ENCODE results near the gene BNC2. TPM values are rescaled to one million over a fixed set of nuclear protein-coding genes. Genes with fewer than 3 reads are reported as not detected.

Gene BNC2
- total RNA-seq, 1 experiment from 2014 or later = 0.20 TPM

DNA sequence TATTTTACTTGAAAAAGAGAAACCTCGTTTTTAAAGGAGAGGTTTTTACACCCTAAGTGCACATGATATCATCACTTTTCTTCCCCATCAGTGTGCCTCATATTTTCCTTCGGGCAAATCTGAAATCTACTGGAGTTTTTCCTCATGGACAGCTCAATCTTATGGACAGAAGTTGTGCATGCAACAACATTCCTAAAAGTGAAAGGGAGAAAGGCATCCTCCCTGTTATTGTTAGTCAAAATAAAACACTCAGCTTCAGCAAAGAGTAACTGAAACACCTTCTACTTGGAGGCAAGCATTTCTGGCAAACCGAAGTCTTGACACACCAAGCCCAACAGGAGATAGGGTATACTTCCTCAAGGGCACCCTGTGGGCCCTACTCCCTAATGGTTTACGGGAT lies 217.9 kb downstream of the BNC2 start:
- Mint-ChIP-seq H3K27ac (ENCODE audit: unreplicated experiment) (no peak overlapping the region), H3K27me3 (ENCODE audit: insufficient read depth, unreplicated experiment) (peaks cover 26% of the 10 kb centered on the region), H3K9me3 (ENCODE audit: unreplicated experiment) (no peaks in the 10 kb centered on the region), H3K4me1 (ENCODE audit: low read depth, unreplicated experiment) (no peaks in the 10 kb centered on the region), H3K36me3 (ENCODE audit: insufficient read depth, unreplicated experiment) (no peaks in the 10 kb centered on the region), H3K4me3 (ENCODE audit: unreplicated experiment) (no peak overlapping the region)
- no peak for DNase-seq
- POLR2A ChIA-PET = no interaction called here
- BruUV-seq (replicated peaks) = no TSS peak
- TF ChIP-seq, protein P1, sequence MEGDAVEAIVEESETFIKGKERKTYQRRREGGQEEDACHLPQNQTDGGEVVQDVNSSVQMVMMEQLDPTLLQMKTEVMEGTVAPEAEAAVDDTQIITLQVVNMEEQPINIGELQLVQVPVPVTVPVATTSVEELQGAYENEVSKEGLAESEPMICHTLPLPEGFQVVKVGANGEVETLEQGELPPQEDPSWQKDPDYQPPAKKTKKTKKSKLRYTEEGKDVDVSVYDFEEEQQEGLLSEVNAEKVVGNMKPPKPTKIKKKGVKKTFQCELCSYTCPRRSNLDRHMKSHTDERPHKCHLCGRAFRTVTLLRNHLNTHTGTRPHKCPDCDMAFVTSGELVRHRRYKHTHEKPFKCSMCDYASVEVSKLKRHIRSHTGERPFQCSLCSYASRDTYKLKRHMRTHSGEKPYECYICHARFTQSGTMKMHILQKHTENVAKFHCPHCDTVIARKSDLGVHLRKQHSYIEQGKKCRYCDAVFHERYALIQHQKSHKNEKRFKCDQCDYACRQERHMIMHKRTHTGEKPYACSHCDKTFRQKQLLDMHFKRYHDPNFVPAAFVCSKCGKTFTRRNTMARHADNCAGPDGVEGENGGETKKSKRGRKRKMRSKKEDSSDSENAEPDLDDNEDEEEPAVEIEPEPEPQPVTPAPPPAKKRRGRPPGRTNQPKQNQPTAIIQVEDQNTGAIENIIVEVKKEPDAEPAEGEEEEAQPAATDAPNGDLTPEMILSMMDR (IDR thresholded peaks at IDR 0.05; ENCODE audit: insufficient read depth in 1 of 2, low read depth in 1 of 2, low read length in 1 of 2, severe bottlenecking in 1 of 2, unreplicated experiment in 1 of 2) = no peak
- Histone ChIP-seq H3K4me3 (ENCODE audit: low read depth, low read length) (no peak overlapping the region), H3K9me3 (no peaks in the 10 kb centered on the region), H3K36me3 (ENCODE audit: control insufficient read depth, insufficient read depth, low read length) (no peaks in the 10 kb centered on the region), H3K4me1 (no peaks in the 10 kb centered on the region), H3K27me3 (replicated peaks; ENCODE audit: control insufficient read depth, insufficient read depth, low read length) (no peaks in the 10 kb centered on the region)
- CTCF ChIA-PET = no interaction called here
- intact Hi-C loops (cut with micrococcal nuclease; ENCODE audit: unreplicated experiment) = no loop called here

DNA sequence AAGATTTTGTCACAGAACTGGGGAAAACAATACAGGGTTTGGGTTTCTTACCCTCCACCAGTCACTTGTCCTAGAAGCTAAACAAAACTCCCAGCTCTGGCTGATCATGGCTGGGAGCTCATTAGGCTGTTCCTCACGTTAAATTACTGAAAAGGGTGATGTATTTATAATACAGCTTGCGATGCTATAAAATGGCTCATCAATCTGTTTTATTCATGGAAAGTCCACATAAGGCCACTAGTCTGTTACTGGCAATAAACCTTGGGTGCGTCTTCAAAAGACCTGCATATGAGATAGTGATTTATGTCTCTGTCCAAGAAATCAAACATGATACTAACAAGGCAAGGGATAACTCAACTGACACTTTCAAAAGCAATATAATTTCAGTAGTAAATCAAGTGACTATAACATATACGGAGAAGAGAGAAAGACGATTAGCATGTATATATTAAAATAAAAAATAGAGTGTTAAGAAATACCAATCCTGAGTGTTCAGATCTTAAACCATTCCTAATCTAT lies 219.0 kb downstream of the BNC2 start:
- intact Hi-C loops (cut with micrococcal nuclease; ENCODE audit: unreplicated experiment) = no loop called here
- Mint-ChIP-seq H3K4me1 (ENCODE audit: low read depth, unreplicated experiment) (no peaks in the 10 kb centered on the region), H3K36me3 (ENCODE audit: insufficient read depth, unreplicated experiment) (no peaks in the 10 kb centered on the region), H3K27ac (ENCODE audit: unreplicated experiment) (no peak overlapping the region), H3K9me3 (ENCODE audit: unreplicated experiment) (no peaks in the 10 kb centered on the region), H3K27me3 (ENCODE audit: insufficient read depth, unreplicated experiment) (peaks cover 26% of the 10 kb centered on the region), H3K4me3 (ENCODE audit: unreplicated experiment) (no peak overlapping the region)
- POLR2A ChIA-PET = no interaction called here
- H3K27me3 ChIP-seq (replicated peaks; ENCODE audit: control insufficient read depth, insufficient read depth, low read length) = no peaks in the 10 kb centered on the region
- CTCF ChIA-PET = no interaction called here
- DNase-seq = no peak
- no peaks in the 10 kb centered on the region for H3K9me3 ChIP-seq
- TF ChIP-seq, protein P1 (IDR thresholded peaks at IDR 0.05; ENCODE audit: insufficient read depth in 1 of 2, low read depth in 1 of 2, low read length in 1 of 2, severe bottlenecking in 1 of 2, unreplicated experiment in 1 of 2) = no peak
- no peaks in the 10 kb centered on the region for H3K4me1 ChIP-seq
- H3K4me3 ChIP-seq (ENCODE audit: low read depth, low read length) = no peak overlapping the region
- no TSS peak for BruUV-seq (replicated peaks)
- no peaks in the 10 kb centered on the region for H3K36me3 ChIP-seq (ENCODE audit: control insufficient read depth, insufficient read depth, low read length)

DNA sequence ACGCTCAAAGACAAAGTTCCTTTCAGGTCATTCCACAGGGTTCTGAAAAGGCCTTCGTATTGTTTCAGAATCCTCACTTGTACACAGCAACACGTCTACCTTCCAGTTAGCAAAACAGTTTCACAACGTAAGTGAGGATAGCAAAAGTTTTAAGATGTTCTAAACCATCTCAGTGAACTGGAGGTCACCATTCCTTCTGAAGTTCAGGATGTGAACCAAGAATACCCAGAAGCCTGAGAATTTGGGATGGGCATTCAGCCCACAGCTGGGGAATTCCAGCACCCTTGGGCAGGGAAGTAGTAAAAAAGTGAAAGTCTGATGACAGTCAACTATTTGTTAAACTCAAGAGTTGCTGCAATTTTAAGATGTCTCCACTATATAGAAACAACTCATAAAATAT lies 224.5 kb downstream of the BNC2 start:
- Histone ChIP-seq H3K9me3 (no peaks in the 10 kb centered on the region), H3K4me3 (ENCODE audit: low read depth, low read length) (no peak overlapping the region), H3K4me1 (no peaks in the 10 kb centered on the region), H3K27me3 (replicated peaks; ENCODE audit: control insufficient read depth, insufficient read depth, low read length) (no peaks in the 10 kb centered on the region), H3K36me3 (ENCODE audit: control insufficient read depth, insufficient read depth, low read length) (no peaks in the 10 kb centered on the region)
- DNase-seq = no peak
- ChIA-PET CTCF (no interaction called here), POLR2A (no interaction called here)
- H3K4me1 Mint-ChIP-seq (ENCODE audit: low read depth, unreplicated experiment) = no peaks in the 10 kb centered on the region
- H3K4me3 Mint-ChIP-seq (ENCODE audit: unreplicated experiment) = no peak overlapping the region
- H3K36me3 Mint-ChIP-seq (ENCODE audit: insufficient read depth, unreplicated experiment) = no peaks in the 10 kb centered on the region
- intact Hi-C loops (cut with micrococcal nuclease; ENCODE audit: unreplicated experiment) = no loop called here
- H3K27me3 Mint-ChIP-seq (ENCODE audit: insufficient read depth, unreplicated experiment) = peaks cover 3% of the 10 kb centered on the region
- no peaks in the 10 kb centered on the region for H3K9me3 Mint-ChIP-seq (ENCODE audit: unreplicated experiment)
- TF ChIP-seq, protein P1 (IDR thresholded peaks at IDR 0.05; ENCODE audit: insufficient read depth in 1 of 2, low read depth in 1 of 2, low read length in 1 of 2, severe bottlenecking in 1 of 2, unreplicated experiment in 1 of 2) = no peak
- H3K27ac Mint-ChIP-seq (ENCODE audit: unreplicated experiment) = no peak overlapping the region
- BruUV-seq (replicated peaks) = no TSS peak

Data from Caco-2 (cell line).